ENCODE measurements around the gene PPFIBP1.

The PPFIBP1 gene

DNA sequence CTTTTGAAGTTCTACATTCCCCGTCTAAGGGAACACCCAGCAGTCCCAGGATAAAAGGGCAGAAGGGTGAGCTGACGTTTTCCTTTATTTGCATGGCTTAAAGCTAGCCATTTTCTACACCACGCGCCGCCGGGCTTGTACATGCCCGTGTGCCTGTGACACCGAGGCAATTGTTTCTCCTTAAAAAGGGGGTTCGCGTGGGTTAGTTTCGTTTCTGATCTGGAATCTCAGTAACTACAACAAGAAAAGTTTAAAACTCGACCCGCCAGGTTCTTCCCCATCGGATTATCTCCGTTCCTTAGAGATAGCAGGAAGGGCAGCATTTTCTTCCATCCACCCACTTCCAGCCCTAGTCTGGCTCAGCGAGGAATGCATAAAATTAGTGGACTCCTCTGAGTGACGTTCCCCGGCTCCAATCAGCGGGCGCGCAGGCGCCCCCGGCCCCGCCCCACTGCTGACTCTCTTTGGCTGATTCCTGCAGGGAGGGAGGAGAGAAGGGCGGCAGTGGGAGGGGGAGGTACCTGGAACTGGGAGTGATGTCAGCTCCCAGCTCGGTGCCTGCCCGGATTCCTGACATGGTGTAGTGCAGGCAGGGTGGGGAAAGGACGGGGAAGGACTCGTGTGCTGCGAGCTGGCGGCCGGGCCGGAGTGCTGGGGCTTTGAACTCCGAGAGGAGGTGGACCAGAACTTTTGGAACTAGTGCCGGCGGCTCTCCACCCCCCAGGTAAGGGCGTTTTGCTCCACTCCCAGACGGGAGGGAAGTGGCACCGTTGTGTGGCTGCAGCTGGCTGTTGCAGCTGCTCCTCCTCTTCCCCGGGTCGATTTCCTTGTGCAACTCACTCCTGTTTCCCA, at the start of gene PPFIBP1:
Gene PPFIBP1 (plus strand): TSS at position 565 of the 852 bp plus-strand sequence. CDS start 109,191 bp downstream, outside the sequence.
- peak; percentile 97 for DNase-seq

DNA sequence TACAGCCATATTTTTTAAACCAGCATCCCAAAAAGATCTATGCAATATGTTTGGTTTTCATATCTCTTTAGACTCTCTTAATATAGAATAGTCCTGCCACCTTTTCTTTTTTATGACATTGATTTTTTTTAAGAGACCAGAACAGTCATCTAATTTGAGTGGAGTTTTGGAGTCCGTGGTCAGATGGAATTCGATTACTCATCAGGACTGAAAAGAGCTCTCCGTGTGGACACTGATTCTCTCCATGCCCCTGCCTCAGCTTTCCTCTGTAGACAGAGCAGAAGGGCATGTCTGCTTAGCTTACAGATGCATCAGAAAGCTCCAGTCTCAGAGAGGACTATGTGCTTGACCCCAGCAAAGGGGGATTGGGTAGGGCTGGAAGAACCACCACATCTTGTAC, 49.7 kb upstream of the PPFIBP1 start:
- DNase-seq: no peak

DNA sequence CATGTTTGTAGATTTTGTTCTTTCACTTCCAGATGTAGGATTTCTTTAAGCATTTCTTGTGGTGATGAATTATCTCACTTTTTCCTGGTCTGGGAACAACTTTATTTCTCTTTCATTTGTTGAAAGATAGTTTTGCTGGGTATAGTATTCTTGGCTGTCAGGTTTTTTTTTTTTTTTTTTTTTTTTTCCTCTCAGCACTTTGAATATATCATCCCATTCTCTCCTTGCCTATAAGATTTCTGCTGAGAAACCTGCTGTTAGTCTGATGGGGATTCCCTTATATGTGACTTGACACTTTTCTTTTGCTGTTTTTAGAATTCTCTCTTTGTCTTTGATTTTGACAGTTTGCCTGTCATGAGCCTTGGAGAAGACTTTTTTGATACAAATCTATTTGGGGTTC, 47.0 kb upstream of the PPFIBP1 start:
- no peak for DNase-seq

DNA sequence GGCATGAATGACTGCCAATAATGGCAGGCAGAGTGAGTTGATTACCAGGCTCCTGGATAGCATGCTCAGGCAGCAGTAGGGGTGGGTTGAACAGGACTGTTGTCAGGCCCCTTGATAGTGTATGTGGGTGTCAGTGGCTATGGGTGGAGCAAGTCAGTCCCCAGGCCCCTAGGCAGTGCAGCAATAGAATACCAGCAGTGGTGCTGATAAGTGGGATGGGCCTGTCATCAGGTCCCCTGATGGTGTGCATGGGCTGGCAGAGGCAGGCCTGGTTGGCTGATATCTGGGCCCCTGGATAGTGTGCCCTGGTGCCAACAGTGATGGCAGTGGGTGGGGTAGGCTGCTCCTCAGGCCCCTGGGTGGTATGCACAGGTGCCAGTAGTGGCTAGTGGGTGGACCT, 45.1 kb upstream of the PPFIBP1 start:
- DNase-seq: no peak

DNA sequence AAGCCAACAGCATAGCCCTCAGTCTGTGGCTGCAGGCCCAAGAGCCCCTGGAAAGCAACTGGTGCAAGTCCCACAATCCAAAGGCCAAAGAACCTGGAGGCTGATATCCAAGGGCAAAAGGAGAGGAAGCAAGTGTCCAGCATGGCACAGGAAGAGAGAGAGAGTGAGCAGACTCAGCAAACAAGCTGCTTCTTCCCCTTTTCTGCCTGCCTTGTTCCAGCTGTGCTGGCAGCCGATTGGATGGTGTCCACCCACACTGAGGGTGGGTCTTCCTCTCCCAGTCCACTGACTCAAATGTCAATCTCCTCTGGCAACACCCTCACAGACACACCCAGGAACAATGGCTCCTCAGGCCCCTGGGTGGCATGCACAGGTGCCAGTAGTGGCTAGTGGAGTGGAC, 44.0 kb upstream of the PPFIBP1 start:
- no peak for DNase-seq

DNA sequence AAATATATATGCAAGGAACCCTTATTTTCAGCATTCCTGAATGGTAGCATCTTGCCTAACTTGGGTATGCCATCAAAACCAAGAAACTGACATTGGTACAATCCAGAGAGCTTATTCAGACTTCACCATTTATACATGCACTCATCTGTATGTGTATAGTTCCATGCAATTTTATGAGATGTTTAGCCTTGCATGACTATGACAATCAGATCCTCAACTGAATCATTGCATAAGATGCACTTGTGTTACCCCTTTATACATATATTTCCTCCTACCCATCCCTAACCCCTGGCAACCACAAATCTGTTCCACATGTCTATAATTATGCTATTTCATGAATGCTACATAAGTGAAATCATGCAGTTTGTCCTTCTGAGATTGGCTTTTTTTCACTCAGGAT, 37.0 kb upstream of the PPFIBP1 start:
- no peak for DNase-seq

DNA sequence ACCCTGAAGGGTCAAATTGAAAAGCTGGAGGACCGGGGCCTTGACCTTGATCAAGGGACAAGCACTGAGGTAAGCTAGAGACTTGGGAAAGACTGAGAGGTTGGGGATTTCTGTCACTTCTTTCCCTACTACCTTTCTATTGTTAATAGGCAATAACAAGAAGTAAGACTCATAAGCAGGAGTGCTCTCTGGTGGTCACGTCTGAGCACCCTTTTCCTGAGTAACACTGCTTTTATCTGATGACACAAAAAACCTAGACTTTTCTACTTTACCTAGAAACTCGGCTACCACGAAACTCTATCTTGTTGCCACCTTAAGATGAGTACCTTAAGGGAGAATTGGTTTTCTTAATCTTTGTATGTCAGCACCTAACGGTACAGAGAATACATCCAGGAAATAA, 35.5 kb upstream of the PPFIBP1 start:
- no peak for DNase-seq

DNA sequence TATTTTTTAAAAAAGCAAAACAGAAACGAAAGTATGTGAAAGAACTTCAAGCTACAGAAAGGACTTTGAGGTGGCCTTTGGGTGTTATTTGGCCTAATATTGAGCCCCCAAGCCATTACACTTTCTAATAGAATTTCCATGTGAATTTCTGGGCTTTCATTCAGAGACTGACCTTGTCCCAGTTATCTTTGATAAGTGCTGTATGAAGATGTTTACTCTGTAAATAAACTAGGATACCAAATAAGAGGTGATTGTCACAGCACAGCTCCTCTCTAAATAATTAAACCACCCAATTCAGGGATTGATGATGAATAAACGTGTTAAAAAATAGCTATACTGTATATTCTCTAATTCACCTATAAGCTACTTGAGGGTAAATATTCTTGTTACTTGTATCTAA, 32.8 kb upstream of the PPFIBP1 start:
- no peak for DNase-seq

DNA sequence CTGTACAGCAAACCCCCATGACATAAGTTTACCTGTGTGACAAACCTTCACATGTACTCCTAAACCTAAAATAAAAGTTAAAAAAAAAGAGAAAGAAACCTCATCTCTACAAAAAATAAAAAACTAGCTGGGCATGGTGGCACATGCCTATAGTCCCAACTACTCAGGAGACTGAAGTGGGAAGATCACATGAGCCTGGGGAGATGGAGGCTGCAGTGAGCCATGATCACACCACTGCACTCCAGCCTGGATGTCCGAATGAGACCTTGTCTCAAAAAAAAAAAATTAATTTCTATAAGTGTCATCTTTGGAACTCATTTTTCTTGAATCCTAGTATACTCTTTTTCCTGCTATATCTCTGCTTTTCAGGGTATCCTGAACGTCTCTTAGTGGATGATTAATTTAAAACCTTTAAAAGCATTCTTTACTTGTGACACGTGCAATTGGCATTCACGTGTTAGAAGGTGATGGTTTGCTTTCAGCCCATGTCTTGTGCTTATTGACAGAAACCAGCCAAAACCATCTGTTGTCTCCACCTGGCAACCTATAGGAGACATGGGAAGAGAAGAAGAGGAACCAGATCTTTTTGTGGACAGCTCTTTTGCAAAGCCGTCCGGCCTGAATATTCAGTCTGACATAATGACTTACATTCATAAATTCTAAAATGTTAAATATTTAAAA, 30.6 kb upstream of the PPFIBP1 start:
- DNase-seq: no peak

DNA sequence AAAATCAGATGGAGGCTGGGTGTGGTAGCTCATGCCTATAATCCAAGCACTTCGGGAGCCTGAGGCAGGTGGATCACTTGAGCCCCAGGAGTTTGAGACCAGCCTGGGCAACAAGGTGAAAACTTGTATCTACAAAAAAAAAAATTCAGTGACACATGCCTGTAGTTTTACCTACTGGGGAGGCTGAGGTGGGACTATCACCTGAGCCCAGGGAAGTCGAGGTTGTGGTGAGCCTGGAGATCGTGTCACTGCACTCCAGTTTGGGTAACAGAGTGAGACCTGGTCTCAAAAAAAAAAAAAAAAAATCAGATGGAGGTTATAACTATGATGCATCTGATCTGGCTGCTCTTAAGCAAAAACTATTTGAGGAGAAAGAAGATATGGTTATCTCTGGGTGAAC, 26.6 kb upstream of the PPFIBP1 start:
- DNase-seq: no peak

DNA sequence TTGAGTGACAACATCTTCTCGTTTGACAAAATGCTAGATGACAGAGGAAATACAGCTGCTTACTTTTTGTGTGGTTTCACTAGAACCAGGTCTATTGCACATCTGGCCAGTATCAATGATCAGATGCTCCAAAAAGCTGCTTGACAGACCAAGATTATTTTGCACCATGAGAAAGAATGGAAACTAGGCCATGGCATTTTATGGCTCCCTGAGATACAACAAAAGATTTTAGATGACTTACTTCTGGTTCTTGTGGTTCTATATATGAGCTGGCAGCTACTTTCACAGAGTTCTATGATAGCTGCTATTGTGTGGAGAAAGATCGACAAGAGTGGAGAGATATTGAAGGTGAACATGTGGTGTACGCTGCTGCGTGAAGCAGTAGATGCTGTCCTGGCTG, 25.9 kb upstream of the PPFIBP1 start:
- DNase-seq: no peak

DNA sequence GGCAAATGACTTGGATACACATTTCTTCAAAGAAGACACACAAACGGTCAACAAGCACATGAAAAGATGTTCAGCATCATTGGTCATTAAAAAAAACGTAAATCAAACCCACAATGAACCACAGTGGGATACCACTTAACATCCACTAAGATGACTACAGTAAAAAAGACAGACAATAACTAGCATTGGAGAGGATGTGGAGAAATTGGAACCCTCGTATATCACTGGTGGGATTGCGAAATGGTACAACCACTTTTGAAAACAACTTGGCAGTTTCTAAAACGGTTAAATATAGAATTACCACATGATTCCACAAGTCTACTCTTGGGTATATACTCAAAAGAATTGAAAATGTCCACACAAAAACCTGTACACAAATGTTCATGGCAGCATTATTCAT, 25.2 kb upstream of the PPFIBP1 start:
- DNase-seq: no peak

DNA sequence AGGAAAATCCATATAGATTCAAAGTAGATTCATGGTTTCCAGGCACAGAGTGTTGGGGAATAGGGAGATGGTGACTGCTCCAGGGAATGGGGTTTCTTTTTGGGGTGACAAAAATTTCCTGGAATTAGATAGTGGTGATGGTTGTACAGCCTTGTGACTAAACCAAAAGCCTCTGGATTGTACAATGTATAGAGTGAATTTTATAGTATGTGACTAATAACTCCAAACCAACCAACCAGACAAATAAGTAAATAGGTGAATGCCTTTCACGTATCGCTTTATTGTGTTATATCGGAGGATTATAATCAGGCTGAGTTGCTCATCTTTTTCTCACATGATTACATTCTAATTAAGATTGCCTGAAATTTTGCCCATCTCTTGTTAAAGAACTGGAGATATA, 24.6 kb upstream of the PPFIBP1 start:
- DNase-seq: no peak

DNA sequence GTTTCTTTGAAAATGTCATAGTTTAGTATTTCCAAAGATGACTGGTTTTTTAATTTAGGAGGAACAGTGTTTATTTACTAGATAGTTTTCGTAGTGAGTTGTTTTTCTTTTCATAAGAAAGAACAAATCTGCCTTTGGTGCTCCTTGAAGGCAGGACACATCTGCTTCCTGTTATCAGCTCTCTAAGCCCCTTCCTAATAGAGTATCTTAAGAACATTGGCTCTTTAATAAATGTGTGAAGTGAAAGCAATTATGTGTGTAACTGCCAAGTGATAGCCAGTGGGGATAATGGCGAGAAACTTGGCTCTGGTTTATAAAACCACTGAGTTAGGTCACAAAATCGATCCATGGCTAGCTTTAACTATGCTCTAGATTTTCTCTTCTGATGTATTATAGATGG, 23.5 kb upstream of the PPFIBP1 start:
- no peak for DNase-seq

DNA sequence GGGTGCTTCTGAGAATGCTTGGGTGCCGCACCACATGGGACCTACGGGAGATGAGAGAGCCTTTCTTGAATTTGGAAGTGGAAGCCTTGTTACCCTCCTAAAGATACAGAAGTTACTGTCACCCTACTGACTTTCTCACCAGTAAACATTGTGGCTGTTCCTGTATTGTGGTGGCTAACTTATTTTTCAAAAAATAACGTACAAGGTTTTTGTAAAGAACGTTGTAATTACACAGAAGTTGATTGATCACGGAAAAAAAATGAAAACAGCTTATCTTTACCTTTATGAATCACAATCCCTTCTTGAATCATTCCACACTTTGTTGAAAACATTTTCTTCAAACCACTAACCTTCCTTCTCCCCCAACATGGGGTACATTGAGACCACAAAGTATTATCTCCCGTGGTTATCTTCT, 22.0 kb upstream of the PPFIBP1 start:
- DNase-seq: no peak

DNA sequence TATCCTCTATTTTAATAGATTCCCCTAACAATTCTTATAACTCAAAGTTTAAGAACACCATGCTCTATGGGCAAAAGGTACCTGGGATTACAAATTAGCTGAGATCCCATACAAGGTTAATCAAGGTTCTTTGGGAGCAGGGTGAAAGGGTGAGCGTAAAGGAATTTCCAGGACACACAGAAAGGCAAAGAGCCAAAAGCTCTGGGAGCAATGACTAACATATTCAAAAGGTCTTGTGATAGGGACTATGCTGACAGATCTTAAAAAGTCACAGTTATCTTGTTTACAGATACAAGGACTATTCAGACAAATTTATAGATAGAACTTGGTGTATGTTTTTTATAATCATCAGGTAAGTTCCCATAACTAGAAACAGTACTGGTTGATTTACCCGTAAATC, 19.5 kb upstream of the PPFIBP1 start:
- DNase-seq: no peak

DNA sequence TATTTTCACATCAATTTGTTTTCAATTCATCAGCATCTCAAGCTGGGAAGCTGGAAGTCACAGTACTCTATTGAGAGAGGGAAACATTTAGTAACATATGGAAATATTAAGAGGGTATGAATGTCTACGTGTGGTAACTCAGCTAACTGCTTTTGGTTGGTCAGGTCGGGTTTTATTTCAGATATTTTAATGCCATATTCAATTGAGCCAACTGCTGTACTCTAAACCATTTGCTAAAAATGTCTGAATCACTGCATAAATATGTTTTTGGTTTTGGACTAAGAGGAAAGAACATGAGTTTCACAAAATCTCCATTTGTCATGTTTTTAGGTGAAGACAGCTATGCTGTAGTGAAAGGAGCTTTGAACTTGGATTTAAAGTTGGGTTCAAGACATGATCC, 18.9 kb upstream of the PPFIBP1 start:
- no peak for DNase-seq

DNA sequence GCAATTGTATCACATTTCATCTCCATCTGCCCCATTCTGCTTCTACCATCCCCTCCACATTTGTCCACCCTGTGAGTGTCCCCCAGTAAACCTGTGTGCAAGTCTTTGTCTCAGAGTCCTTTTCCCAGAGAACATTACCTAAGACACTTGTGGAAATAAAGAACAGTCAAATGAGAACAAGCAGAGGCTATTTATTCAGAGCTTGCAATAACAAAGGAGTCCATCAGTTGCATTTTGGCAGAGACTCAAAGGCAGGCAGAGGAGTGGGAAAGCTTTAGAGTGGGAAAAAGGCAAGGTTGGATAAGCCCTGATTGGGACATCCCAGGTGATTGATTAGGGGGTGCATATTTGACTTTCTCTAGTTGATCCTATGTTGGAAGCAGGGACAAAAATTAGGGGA, 18.2 kb upstream of the PPFIBP1 start:
- no peak for DNase-seq

DNA sequence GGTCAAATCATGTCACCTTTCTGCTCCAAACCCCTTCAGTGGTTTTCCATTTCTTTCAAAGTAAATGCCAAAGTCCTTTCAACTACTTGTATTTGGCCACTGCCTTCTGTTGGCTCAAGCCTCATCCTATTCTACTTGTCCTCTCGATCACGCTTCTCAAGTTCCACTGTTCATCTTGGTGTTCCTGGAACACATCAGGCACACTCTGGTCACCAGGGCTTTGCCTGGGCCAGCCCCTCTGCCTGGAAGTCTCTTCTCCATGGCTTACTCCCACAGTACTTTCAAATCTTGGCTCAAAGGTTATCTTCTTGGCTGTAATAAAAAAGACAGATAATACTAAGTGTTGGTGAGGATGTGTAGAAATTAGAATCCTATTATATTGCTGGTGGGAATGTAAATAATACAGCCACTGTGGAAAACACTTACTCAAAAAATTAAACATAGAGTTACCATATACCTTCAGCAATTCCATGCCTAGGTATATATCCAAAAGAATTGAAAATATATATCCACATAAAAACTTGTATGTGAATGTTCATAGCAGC, 17.3 kb upstream of the PPFIBP1 start:
- no peak for DNase-seq

DNA sequence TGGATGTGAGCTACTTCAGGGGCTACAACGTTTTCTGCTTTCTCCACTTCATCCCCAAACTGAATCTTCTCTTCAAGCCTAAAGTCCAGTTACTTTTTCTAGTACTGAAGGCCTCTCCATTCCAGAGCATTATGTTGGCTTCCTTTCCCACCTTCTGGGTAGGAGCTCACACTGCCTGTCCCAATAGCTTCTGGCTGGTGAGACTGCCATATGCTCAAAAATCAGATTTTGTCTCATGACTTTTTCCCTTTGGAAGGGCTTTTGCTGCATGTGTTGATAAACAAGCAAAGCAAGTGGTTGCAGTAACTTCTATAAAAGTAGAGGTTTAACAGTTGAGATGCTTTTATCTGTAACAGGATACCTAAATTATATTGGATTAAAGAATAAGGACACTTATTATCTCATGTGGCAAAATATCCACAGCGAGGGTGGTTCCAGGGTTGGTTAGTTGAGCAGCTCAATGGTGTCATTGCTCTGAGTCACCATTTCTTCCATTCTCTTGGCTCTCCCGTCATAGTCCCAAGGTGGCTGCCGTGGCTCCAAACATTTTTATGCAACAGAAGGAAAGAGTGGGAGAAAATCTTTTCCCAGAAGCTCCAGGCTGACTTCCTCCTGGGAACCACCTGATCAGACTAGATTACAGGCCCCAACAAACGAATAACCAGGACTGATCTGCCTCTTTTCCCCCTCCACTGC, 15.1 kb upstream of the PPFIBP1 start:
- no peak for DNase-seq

DNA sequence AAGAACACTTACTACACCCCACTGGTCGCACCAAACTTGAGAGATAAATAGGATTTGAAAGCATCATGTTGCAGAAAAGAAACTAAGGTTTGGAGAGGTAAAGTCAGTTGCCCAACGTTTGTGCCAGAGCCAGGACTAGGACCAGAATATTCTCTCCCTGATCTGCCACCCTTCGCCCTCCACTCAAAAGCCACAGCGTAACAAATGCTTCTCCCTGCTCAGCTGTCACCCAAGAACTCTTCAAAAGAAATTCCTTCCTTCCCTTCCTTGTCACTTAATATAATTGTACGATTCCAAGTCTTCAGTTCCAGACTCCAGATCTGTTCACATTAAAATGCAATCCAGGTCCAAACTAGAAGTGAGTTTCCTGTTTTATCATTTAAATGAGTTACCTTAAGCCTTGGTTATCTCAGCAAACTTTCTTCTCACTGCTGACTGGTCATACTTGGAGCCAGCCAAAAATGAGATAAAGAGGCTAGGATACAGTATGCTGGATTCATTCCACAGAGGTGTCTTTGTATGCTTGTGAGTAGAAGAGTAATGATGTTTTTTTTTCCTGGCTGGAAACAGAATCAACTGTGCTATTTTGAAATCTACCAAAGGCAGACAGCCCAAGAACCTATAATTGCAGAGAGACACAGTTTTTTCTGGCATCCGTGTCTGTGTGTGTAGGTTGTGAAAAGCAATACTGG, 12.8 kb upstream of the PPFIBP1 start:
- DNase-seq: no peak

DNA sequence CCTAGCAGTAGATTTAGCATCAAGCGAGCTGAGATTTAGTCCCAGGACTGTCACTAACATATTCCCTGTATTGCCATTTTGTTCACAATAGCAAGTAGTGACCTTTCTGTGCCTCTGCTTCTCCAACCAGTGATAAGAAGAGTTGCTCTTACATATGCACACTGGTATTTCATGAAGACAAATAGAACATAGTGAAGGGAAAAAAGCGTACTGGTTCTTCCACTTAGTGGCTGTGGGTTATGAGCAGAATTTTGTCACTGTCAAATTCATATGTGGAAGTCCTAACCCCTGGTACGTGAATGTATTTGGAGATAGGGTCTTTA, 12.3 kb upstream of the PPFIBP1 start:
- no peak for DNase-seq

DNA sequence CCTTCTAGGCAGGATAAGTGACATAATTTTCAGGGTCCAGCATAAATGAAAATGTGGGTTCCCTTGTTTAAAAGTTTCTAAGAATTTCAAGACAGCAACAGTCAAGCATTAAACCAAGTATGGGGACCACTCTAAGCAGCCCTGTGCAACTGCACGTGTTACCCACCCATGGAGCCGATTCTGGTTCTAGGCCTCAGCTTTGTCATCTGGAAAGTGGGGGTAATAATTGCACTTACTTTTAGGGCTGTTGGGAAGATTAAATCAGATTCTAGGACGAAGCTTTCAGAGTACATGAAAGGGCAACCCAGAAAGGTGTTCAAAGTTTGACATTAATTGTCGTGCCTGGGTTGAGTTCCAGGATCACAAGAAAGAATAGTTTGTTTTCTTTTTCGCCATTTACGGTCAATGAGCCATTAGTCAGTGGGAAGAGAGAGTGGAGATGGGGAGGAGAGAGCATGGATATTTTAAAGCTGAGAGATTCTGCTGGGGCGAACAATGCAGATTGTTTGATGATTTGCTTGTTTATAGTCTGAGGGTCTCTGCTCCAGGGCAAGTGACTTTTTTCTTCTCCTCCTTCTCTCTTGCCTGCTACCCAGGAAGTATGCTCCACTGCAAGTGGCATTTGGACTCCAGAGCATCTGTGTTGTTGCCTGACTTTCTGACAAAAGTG, 10.7 kb upstream of the PPFIBP1 start:
- DNase-seq: no peak
